Activated B cell treated with CpG ODN at 0.5 μM for 24 hours (primary cell): ENCODE results near the gene MYH13. TPM values are rescaled to one million over a fixed set of nuclear protein-coding genes. Genes with fewer than 3 reads are reported as not detected.

Source experiments
- ATAC-seq: fragments of 200-7000 bp; cut with Tn5 transposase; one replicate; pipeline ENCODE4 v1.10.0; 2021; ENCODE audit warnings: low read depth, mild to moderate bottlenecking, moderate library complexity
- CTCF ChIA-PET: fragments of 350-600 bp; sonication (Branson Sonifier 250); formaldehyde crosslinking; loops from one replicate; lab custom pipeline; 2021; ENCODE audit warnings: antibody characterized with exemption; lab: Charles Lee
- POLR2A ChIA-PET: fragments of 350-600 bp; sonication (Branson Sonifier 250); formaldehyde crosslinking; loops from one replicate; lab custom pipeline; 2021; ENCODE audit warnings: antibody characterized with exemption; lab: Charles Lee
- DNase-seq: peaks from one replicate; pipeline ENCODE4 v3.0.0; 2022
- H3K27ac Mint-ChIP-seq: one replicate; pipeline ENCODE4 v1.8.0; 2020; ENCODE audit warnings: mixed read lengths
- H3K27me3 Mint-ChIP-seq: one replicate; pipeline ENCODE4 v1.8.0; 2021; ENCODE audit warnings: mixed read lengths
- H3K36me3 Mint-ChIP-seq: one replicate; pipeline ENCODE4 v1.8.0; 2021; ENCODE audit warnings: low read depth, mixed read lengths
- H3K4me1 Mint-ChIP-seq: one replicate; pipeline ENCODE4 v1.8.0; 2021; ENCODE audit warnings: mixed read lengths
- H3K4me3 Mint-ChIP-seq: one replicate; pipeline ENCODE4 v1.8.0; 2020; ENCODE audit warnings: mild to moderate bottlenecking, mixed read lengths
- H3K9me3 Mint-ChIP-seq: one replicate; pipeline ENCODE4 v1.8.0; 2020; ENCODE audit warnings: mixed read lengths
- intact Hi-C: fragments of 100-400 bp; cut with micrococcal nuclease; formaldehyde crosslinking; loops from one replicate; pipeline ENCODE4 v1.15.1; 2024
- total RNA-seq: library from RNA; stranded (reverse); gene quantifications from 2 replicates; pipeline ENCODE4 v1.2.3, GENCODE V29; 2022
- TF ChIP-seq, protein P1 (sequence below): fragments of 200-600 bp; IDR thresholded peaks from one replicate; pipeline ENCODE4 v1.8.0; 2022; ENCODE audit warnings: antibody characterized with exemption, mild to moderate bottlenecking

Gene MYH13
- total RNA-seq, 1 donor from 2014 or later = not detected

DNA sequence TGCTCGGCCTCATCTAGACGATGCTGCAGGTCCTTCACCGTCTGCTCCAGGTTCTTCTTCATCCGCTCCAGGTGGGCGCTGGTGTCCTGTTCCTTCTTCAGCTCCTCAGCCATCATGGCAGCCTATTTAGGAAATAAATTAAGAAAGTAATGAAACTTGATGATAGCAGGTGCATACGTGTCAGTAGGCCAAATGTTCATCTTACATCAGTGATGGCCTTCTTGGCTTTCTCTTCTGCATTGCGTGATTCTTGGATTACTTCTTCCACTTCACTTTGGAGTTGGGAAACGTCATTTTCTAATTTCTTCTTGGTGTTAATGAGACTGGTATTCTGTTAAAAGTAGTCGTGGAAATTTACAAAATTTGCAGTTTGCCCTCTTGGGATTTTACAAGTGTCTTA is 20.1 kb upstream of the MYH13 start:
- Mint-ChIP-seq H3K9me3 (no peaks in the 10 kb centered on the region), H3K4me1 (no peaks in the 10 kb centered on the region), H3K4me3 (no peak overlapping the region), H3K27ac (no peak overlapping the region), H3K27me3 (peaks cover 19% of the 10 kb centered on the region), H3K36me3 (no peaks in the 10 kb centered on the region)
- DNase-seq = no peak
- TF ChIP-seq, protein P1, sequence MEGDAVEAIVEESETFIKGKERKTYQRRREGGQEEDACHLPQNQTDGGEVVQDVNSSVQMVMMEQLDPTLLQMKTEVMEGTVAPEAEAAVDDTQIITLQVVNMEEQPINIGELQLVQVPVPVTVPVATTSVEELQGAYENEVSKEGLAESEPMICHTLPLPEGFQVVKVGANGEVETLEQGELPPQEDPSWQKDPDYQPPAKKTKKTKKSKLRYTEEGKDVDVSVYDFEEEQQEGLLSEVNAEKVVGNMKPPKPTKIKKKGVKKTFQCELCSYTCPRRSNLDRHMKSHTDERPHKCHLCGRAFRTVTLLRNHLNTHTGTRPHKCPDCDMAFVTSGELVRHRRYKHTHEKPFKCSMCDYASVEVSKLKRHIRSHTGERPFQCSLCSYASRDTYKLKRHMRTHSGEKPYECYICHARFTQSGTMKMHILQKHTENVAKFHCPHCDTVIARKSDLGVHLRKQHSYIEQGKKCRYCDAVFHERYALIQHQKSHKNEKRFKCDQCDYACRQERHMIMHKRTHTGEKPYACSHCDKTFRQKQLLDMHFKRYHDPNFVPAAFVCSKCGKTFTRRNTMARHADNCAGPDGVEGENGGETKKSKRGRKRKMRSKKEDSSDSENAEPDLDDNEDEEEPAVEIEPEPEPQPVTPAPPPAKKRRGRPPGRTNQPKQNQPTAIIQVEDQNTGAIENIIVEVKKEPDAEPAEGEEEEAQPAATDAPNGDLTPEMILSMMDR = no peak
- intact Hi-C loops = no loop called here
- ChIA-PET POLR2A (no interaction called here), CTCF (no interaction called here)
- ATAC-seq = no peak

DNA sequence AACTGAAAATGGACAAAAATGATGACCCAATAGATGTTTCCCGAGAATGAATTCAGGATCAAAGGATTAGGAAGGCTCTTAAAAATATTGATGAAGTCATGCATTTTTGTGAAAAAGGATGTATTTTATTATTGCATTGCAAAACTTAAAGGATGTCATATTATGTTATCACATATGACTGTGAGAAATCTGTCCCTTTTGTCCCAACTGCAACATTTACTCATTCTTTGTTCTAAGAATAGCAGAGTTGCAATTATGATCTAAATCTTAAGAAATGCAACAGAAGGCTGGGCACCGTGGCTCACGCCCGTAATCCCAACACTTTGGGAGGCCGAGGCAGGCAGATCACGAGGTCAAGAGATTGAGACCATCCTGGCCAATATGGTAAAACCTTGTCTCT is 13.1 kb upstream of the MYH13 start:
- Mint-ChIP-seq H3K4me3 (no peak overlapping the region), H3K36me3 (no peaks in the 10 kb centered on the region), H3K27me3 (peaks cover 6% of the 10 kb centered on the region), H3K9me3 (no peaks in the 10 kb centered on the region), H3K4me1 (no peaks in the 10 kb centered on the region), H3K27ac (no peak overlapping the region)
- no peak for ATAC-seq
- intact Hi-C loops = no loop called here
- TF ChIP-seq, protein P1 = no peak
- no peak for DNase-seq
- CTCF ChIA-PET = no interaction called here
- POLR2A ChIA-PET = no interaction called here

DNA sequence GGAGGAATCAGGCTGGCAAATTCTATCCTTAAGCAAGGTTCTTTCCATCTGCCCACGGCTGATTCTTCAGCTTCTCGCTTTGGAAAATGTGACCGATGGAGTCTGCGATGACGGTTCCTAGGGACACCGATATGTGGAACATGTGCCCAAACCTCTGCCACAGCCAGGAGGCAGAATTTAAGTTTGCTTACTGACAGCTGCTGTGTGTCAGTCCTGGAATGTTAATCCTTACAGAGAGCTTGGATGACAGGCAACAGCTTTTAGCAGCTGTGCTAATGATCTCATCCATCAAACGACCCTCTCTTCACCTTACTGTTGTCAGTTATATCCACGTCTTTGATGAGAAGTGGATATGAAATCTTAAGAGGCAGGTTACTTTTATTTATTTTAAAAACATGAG is 11.4 kb upstream of the MYH13 start:
- Mint-ChIP-seq H3K4me3 (no peak overlapping the region), H3K9me3 (no peaks in the 10 kb centered on the region), H3K36me3 (no peaks in the 10 kb centered on the region), H3K27me3 (peaks cover 2% of the 10 kb centered on the region), H3K27ac (no peak overlapping the region), H3K4me1 (no peaks in the 10 kb centered on the region)
- ChIA-PET POLR2A (no interaction called here), CTCF (no interaction called here)
- TF ChIP-seq, protein P1 = no peak
- ATAC-seq = no peak
- intact Hi-C loops = no loop called here
- DNase-seq = no peak

DNA sequence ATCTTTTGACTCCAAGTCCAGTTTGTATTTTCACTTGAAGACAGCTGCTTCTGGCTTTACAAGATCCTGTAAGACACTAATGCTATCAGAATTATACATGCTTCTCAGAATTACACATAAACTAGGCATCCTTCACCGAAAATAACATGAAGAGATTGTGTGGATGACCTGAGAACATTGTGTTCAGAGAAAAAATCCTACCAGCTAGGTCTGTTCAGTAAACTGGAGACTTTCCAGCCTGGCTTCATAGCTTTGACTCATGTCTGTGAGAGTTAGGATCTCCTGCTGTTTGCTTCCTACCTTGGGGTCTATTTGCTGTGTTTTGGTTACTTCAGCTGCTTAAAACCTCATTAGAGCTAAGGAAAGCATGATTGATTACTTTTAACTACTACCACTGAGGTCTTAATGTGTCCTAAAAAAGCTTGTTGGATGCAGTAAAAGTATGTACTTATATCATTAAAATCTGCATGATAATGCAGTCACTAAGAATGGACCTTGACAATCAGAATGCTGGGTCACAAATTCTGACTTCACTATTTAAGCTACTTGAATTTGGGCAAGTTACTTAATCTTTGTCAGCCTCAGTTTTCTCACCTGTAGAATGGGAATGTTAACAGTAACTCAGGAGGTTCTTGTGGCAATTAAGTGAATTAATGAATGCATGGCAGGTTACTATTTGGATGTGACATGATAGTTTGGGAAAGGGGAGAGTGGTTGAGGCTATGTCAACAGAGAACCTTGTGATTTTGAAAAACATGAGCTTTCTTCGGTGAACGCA is 8.0 kb upstream of the MYH13 start:
- CTCF ChIA-PET = no interaction called here
- TF ChIP-seq, protein P1 = no peak
- Mint-ChIP-seq H3K9me3 (no peaks in the 10 kb centered on the region), H3K4me3 (no peak overlapping the region), H3K36me3 (no peaks in the 10 kb centered on the region), H3K27ac (no peak overlapping the region), H3K27me3 (no peaks in the 10 kb centered on the region), H3K4me1 (no peaks in the 10 kb centered on the region)
- ATAC-seq = no peak
- intact Hi-C loops = no loop called here
- POLR2A ChIA-PET = no interaction called here
- DNase-seq = no peak

DNA sequence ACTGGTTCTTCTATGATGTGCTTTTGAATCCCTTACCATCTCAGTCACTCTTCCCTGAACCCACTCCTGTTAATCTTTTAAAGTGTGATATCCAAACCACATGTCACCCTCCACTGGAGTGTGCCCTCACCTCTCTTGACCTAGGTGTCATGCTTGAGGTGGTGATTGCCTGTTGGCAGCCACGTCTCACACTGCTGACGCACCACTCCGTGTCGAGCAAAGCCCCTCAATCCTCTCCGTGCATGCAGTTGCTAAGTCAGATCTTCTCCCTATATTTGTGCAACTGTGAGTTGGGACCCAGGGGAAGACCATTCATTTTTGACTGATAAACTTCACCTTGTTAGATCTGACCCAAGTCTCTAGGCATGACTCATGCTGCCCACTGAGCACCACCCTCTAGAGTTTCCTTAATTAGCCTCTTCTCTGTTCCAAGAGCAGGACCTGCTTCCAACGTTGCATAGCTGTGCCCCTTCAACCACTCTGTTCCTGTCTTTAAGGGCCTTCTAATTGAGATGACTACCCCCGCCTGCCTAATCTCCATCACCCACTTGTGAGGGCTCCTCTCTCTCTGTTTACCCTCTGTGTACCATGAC is 2.7 kb downstream of the MYH13 start:
- Mint-ChIP-seq H3K4me3 (no peak overlapping the region), H3K4me1 (no peaks in the 10 kb centered on the region), H3K9me3 (no peaks in the 10 kb centered on the region), H3K27ac (no peak overlapping the region), H3K27me3 (peaks cover 2% of the 10 kb centered on the region), H3K36me3 (no peaks in the 10 kb centered on the region)
- ChIA-PET POLR2A (no interaction called here), CTCF (no interaction called here)
- ATAC-seq (no peak), DNase-seq (no peak)
- intact Hi-C loops = no loop called here
- TF ChIP-seq, protein P1 = no peak
